Lower leg skin (tissue), 3 donors: ENCODE results near the gene ADAMTS17.

ENCODE experiments used
- CTCF ChIP-seq, 3 donors: fragments of 450-650 bp; IDR thresholded peaks; one replicate each; pipeline ENCODE4 v1.5.1; 2016; ENCODE audit warnings: antibody characterized with exemption in 3 of 3, mild to moderate bottlenecking in 3 of 3, moderate library complexity in 2 of 3
- POLR2A ChIP-seq, 2 donors: fragments of 450-650 bp; IDR thresholded peaks; one replicate each; pipeline ENCODE4 v1.6.1; 2016 to 2017; ENCODE audit warnings: antibody characterized with exemption in 2 of 2, mild to moderate bottlenecking in 1 of 2, moderate library complexity in 1 of 2

DNA sequence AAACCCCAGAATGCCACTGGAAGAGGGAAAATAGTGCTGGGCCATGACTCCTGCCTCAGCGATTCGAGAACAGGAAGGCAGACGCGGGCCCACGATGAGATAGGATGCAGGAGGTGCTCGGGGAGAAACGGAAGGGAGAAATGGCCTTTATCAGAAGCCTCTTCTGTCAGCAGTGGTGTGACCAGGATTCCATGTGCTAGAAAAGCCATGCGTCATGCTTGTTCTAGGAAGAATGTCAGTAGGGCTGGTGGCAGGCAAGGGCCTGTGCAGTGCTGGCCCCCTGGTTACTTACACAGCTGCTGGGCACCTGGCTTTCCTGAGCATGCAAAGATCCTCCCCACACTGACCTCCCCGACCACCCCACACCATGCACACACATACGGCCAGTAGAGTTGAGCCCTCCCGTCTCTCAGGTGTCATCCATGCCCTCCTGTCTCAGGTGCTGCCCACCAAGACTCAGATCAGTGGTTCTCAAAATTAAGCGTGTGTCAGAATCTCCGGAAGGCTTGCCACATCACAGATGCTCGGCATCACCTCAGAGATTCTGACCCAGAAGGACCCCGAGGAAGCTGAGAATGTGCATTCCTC is 106.7 kb downstream of the ADAMTS17 start:
- TF ChIP-seq CTCF (IDR thresholded peaks at IDR 0.05) (no peak), POLR2A (IDR thresholded peaks at IDR 0.05) (no peak)
